Kidney (tissue), 14 donors: ENCODE measurements around the gene USF2. TPM values are rescaled to one million over a fixed set of nuclear protein-coding genes. Genes with fewer than 3 reads are reported as not detected.

Source experiments
- DNase-seq, 5 donors: peaks; one replicate each; pipeline ENCODE4 v3.0.0-alpha.2; 2013 to 2020
- FAIRE-seq: peaks from 2 replicates; lab custom pipeline; 2012; peaks lifted over from hg19 to GRCh38; lab: Jason Lieb, UNC
- H3K27ac ChIP-seq, 2 donors: one replicate each; pipeline ENCODE4 v1.7.0; 2013; ENCODE audit warnings: low read depth in 2 of 2, low read length in 2 of 2, inconsistent platforms in 1 of 2
- H3K27me3 ChIP-seq: one replicate; pipeline ENCODE4 v1.7.1; 2013; ENCODE audit warnings: low read length, inconsistent platforms; ENCODE audit not compliant: control insufficient read depth, insufficient read depth
- H3K36me3 ChIP-seq, 3 donors: one replicate each; pipeline versions ENCODE4 v1.7.0 to v1.7.1; 2013; ENCODE audit warnings: low read length in 3 of 3, control low read depth in 1 of 3, inconsistent platforms in 1 of 3; ENCODE audit not compliant: insufficient read depth in 3 of 3, control insufficient read depth in 2 of 3
- H3K4me1 ChIP-seq, 3 donors: one replicate each; pipeline versions ENCODE4 v1.7.0 to v1.7.1; 2013; ENCODE audit warnings: low read length in 3 of 3, inconsistent platforms in 1 of 3, low read depth in 1 of 3; ENCODE audit not compliant: control insufficient read depth in 2 of 3, insufficient read depth in 2 of 3
- H3K4me3 ChIP-seq, 3 donors: one replicate each; pipeline versions ENCODE4 v1.7.0 to v1.8.1; 2013; ENCODE audit warnings: low read length in 3 of 3, control low read depth in 1 of 3, inconsistent platforms in 1 of 3
- H3K9ac ChIP-seq, 3 donors: one replicate each; pipeline versions ENCODE4 v1.7.0 to v1.7.1; 2013; ENCODE audit warnings: low read length in 3 of 3, control low read depth in 1 of 3, inconsistent platforms in 1 of 3
- H3K9me3 ChIP-seq, 3 donors: one replicate each; pipeline versions ENCODE4 v1.7.0 to v1.7.1; 2013; ENCODE audit warnings: low read length in 3 of 3, control low read depth in 1 of 3, inconsistent platforms in 1 of 3; ENCODE audit not compliant: control insufficient read depth in 2 of 3, insufficient read depth in 1 of 3
- CTCF ChIP-seq: IDR thresholded peaks from 3 replicates; pipeline ENCODE4 v1.5.1; 2012; ENCODE audit warnings: mild to moderate bottlenecking, moderate library complexity, borderline replicate concordance; ENCODE audit not compliant: insufficient read depth; ENCODE audit errors: extremely low read depth
- intact Hi-C: fragments of 100-400 bp; cut with DNase I; formaldehyde crosslinking; loops from one replicate; pipeline ENCODE4 v1.11.1; 2022
- polyA plus RNA-seq: library from polyadenylated mRNA; stranded (reverse); fragments of 350-450 nt; fragmentation: Illumina TruSeq; extraction: RNeasy Lipid Tissue Mini Kit (QIAGEN cat#74804); gene quantifications from one replicate; pipeline ENCODE4 v1.2.3, GENCODE V29; 2014; ENCODE audit warnings: low read depth, low replicate concordance; ENCODE audit not compliant: insufficient read depth
- total RNA-seq: library from RNA; stranded (reverse); fragmentation: NEBNext Ultra II Directional; extraction: Animal tissue kit (Norgen Biotek cat#: 25700); gene quantifications from one replicate; pipeline ENCODE4 v1.2.1, GENCODE V29; 2021
- donor health status: control.
- donor health status: control.
- donor health status: control.
- donor health status: control.
- donor health status: control.
- donor health status: DM: yes; HTN: yes; CAD: no.
- donor health status: Normal renal cell carcinoma (clear cell type).

The USF2 gene
- total and polyA plus RNA-seq, 2 donors from 2014 or later: 82.8 to 118 TPM

GRCh38 chr19:35305181-35305580 is 36.4 kb downstream of the USF2 start:
- Histone ChIP-seq H3K27me3 (no peaks in the 10 kb centered on the region), H3K9ac (no peak overlapping the region), H3K27ac (no peak overlapping the region), H3K4me3 (no peak overlapping the region), H3K36me3 (no peaks in the 10 kb centered on the region), H3K9me3 (no peaks in the 10 kb centered on the region), H3K4me1 (peaks cover 0 to 6% (median 5%) of the 10 kb centered on the region in 3 donors)
- TF ChIP-seq CTCF: no peak
- intact Hi-C loops: no loop called here
- FAIRE-seq (no peak), DNase-seq (no peak)

- no peak for FAIRE-seq
- Histone ChIP-seq H3K4me1 (peaks cover 0 to 6% (median 5%) of the 10 kb centered on the region in 3 donors), H3K4me3 (no peak overlapping the region), H3K36me3 (no peaks in the 10 kb centered on the region), H3K27me3 (no peaks in the 10 kb centered on the region), H3K9me3 (no peaks in the 10 kb centered on the region), H3K9ac (no peak overlapping the region), H3K27ac (no peak overlapping the region)
- DNase-seq: peak in 2 of 5 donors; percentile 54 to 64
- no peak for TF ChIP-seq CTCF
- intact Hi-C loops: no loop called here
Observed at GRCh38 chr19:35306473-35307246, 37.9 kb downstream of the USF2 start.

- H3K36me3 ChIP-seq: no peaks in the 10 kb centered on the region
- FAIRE-seq (no peak), DNase-seq (peak in 1 of 5 donors; percentile 62)
- H3K9ac ChIP-seq: no peak overlapping the region
- no peaks in the 10 kb centered on the region for H3K9me3 ChIP-seq
- no peak for TF ChIP-seq CTCF
- H3K4me1 ChIP-seq: peaks cover 0 to 6% (median 5%) of the 10 kb centered on the region in 3 donors
- intact Hi-C loops: no loop called here
- H3K27ac ChIP-seq: no peak overlapping the region
- no peak overlapping the region for H3K4me3 ChIP-seq
- H3K27me3 ChIP-seq: no peaks in the 10 kb centered on the region
Observed at GRCh38 chr19:35307931-35308330, 39.2 kb downstream of the USF2 start.
